Stimulated activated memory B cell treated with anti-CD40 and anti-IgM and Interleukin-4, amounts not matched to agents 10 μg/mL and 1 μg/mL and 100 μg/mL, for 72 hours (primary cell): Measurements from ENCODE around the gene SH3PXD2A.
"Not testable (repeated sequence)": the region's sequence is repeated elsewhere in the genome, so short reads cannot be mapped to it uniquely, and the experiment has no call there.

ENCODE experiments used
- ATAC-seq: fragments of 150-1000 bp; cut with Tn5 transposase; 2 replicates; pipeline ENCODE4 v1.10.0; 2021
- H3K27ac Mint-ChIP-seq: one replicate; pipeline ENCODE4 v1.8.0; 2022; ENCODE audit warnings: mild to moderate bottlenecking, mixed read lengths
- H3K27me3 Mint-ChIP-seq: one replicate; pipeline ENCODE4 v1.8.0; 2022; ENCODE audit warnings: mixed read lengths
- H3K36me3 Mint-ChIP-seq: one replicate; pipeline ENCODE4 v1.8.0; 2022; ENCODE audit warnings: mixed read lengths
- H3K4me1 Mint-ChIP-seq: one replicate; pipeline ENCODE4 v1.8.0; 2022; ENCODE audit warnings: mixed read lengths
- H3K4me3 Mint-ChIP-seq: one replicate; pipeline ENCODE4 v1.8.0; 2022; ENCODE audit warnings: mild to moderate bottlenecking, moderate library complexity, mixed read lengths
- H3K9me3 Mint-ChIP-seq: one replicate; pipeline ENCODE4 v1.8.0; 2022; ENCODE audit warnings: mixed read lengths

Gene SH3PXD2A

DNA sequence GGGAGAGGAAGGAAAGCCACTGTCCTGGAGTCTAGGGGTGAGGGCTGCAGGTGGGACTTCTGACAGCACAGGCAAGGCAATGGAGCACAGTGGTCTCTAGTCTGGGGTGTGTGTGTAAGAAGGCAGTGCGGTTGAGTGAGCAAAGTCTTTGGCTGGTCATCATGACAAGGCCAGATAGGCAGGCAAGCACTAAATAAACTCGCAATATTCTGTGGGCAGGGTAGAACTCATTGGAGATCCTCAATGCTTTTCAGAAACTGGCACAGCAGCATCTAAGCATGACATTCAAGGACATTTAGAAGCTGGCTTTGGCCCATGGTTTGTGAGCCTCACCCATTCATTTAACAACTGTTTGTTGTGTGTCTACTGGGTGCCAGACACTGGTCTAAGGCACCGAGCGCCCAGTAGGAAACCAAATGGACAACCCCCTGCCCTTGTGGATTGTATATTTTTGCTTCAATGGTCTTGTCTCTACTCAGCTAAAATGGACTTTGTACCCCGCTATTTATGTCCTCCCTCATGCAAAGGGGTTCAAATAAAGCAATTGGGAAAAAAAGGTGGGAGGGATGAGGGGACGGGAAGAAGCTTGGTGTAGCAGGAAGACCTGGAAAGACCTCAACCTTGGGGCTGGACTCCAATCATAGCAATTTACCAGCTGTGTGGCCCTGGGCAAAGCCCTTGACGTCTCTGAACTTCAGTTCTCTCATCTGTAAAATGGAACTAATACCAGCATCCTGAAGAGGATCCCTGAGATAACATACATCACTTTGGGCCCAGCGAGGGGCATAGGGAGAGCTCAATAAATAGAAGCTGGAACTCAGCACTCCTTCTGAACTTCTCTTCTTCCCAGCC lies 245.9 kb downstream of the SH3PXD2A start:
- Mint-ChIP-seq H3K36me3 (peaks cover 28% of the 10 kb centered on the region), H3K27ac (no peak overlapping the region), H3K4me3 (no peak overlapping the region), H3K4me1 (no peaks in the 10 kb centered on the region), H3K9me3 (no peaks in the 10 kb centered on the region), H3K27me3 (no peaks in the 10 kb centered on the region)
- ATAC-seq, result no peak

DNA sequence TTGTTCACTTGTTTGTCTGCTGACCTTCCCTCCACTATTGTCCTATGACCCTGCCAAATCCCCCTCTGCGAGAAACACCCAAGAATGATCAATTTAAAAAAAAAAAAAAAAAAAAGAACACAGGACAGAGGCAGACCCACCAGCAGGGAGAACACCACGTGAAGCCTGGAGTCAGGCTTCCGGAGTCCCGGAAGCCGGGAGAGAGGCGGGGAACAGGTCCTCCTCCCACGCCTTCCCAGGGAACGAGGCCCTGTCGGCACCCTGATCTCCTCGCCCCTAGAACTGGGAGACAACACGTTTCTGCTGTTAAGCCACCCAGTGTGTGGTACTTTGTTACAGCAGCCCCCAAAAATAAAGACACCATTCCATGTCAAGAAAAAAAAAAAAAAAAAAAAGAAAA lies 247.3 kb downstream of the SH3PXD2A start:
- H3K4me1 Mint-ChIP-seq, H3K27me3 Mint-ChIP-seq, H3K9me3 Mint-ChIP-seq, H3K4me3 Mint-ChIP-seq, H3K27ac Mint-ChIP-seq, ATAC-seq: not testable (repeated sequence)
- H3K36me3 Mint-ChIP-seq, result peaks cover 26% of the 10 kb centered on the region

DNA sequence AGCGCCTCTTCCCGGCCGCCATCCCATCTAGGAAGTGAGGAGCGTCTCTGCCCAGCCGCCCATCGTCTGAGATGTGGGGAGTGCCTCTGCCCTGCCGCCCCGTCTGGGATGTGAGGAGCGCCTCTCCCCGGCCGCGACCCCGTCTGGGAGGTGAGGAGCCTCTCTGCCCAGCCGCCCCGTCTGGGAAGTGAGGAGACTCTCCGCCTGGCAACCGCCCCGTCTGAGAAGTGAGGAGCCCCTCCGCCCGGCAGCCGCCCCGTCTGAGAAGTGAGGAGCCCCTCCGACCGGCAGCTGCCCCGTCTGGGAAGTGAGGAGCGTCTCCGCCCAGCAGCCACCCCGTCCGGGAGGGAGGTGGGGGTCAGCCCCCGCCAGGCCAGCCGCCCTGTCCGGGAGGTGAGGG lies 248.3 kb downstream of the SH3PXD2A start:
- H3K4me1 Mint-ChIP-seq, H3K4me3 Mint-ChIP-seq, H3K27me3 Mint-ChIP-seq, H3K9me3 Mint-ChIP-seq, H3K27ac Mint-ChIP-seq, ATAC-seq: not testable (repeated sequence)
- H3K36me3 Mint-ChIP-seq, result peaks cover 34% of the 10 kb centered on the region

DNA sequence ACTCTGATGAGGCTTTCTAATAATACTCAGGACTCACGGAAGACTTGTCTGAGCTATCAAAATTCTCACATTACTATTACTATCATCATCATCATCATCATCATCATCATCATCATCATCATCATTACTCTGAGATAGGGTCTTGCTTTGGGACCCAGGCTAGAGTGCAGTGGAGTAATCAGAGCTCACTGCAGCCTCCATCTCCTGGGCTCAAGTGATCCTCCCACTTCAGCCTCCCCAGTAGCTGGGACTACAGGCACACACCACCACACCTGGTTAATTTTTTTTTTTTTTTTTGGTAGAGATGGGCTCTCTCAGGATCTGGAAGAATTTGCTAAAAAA lies 249.3 kb downstream of the SH3PXD2A start:
- not testable (repeated sequence) for H3K27me3 Mint-ChIP-seq, H3K9me3 Mint-ChIP-seq, ATAC-seq, H3K27ac Mint-ChIP-seq, H3K4me1 Mint-ChIP-seq, H3K4me3 Mint-ChIP-seq
- H3K36me3 Mint-ChIP-seq, result peaks cover 42% of the 10 kb centered on the region

DNA sequence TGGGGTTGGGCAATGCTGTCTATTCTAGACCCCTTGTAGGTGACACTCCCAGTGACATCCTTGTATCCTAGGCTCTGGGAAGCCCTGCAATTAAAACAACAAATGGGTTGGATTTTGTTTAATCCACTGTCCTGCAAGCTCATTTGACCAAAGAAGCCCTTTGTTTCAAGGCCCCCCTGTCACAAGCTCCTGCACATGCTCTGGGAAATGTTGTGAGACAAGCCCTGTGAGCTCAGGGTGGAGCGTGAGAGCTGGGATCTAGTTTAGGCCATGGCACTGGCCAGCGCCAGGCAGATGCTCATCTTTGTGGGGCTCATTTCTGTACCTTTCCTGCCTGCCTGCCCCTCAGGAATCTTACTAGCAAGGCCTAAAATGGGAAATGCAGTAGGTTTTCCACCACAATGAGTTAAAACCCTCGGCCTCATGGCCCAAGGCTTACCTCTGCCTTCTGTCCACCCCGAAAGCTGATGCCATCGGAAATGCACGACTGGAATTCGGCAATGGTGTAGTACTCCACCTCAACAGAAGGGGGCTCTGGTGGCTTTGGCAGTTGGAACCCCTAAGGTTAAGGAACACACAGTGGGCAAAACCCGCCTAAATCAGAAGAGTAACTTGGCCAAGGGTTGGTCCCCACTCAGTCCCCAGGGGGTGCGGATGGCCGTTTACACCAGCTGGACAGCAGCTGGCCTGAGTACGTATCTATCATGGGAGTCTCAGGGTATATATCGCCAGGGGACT lies 249.8 kb downstream of the SH3PXD2A start:
- Mint-ChIP-seq H3K4me3 (no peak overlapping the region), H3K36me3 (peaks cover 47% of the 10 kb centered on the region), H3K9me3 (no peaks in the 10 kb centered on the region), H3K27me3 (no peaks in the 10 kb centered on the region), H3K4me1 (no peaks in the 10 kb centered on the region), H3K27ac (no peak overlapping the region)
- no peak for ATAC-seq

DNA sequence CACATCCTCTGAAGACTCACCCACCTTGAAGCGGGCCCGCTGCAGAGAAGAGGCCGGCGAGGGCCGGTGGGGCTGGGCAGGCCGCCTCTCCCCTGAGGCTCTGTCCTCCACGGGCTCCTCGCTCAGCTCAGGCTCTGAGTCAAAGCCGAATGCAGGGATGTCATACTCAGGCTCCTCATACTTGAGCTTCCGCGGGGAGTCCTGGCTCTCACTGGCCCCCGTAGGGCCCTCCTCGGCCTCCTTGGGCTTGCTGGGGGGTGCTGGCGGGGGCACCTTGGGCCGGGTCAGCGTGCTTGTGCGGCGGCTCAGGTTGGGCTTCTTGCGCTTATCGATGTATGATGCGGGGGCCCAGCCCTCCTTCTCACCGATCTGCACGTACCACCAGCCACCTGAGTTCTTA lies 252.0 kb downstream of the SH3PXD2A start:
- Mint-ChIP-seq H3K4me1 (no peaks in the 10 kb centered on the region), H3K27me3 (no peaks in the 10 kb centered on the region), H3K9me3 (no peaks in the 10 kb centered on the region), H3K4me3 (no peak overlapping the region), H3K36me3 (peaks cover 47% of the 10 kb centered on the region), H3K27ac (no peak overlapping the region)
- ATAC-seq, result peak; percentile 36

DNA sequence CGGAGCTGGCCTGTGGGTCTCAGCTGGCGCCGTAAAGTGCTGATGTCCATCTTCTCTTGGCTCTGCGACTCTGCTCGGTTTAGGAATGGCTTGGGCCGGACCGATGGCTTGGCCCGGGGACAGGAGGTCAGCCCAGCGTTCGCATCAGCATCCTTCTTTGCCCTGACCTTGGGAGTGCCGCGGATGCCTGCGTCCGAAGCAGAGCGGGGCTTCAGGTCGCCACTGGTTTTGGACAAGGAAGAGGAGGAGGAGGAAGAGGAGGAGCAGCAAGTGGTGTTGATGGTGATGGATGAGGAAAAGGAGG lies 252.6 kb downstream of the SH3PXD2A start:
- Mint-ChIP-seq H3K36me3 (peaks cover 42% of the 10 kb centered on the region), H3K27ac (no peak overlapping the region), H3K9me3 (no peaks in the 10 kb centered on the region), H3K27me3 (no peaks in the 10 kb centered on the region), H3K4me3 (no peak overlapping the region), H3K4me1 (no peaks in the 10 kb centered on the region)
- ATAC-seq, result no peak

DNA sequence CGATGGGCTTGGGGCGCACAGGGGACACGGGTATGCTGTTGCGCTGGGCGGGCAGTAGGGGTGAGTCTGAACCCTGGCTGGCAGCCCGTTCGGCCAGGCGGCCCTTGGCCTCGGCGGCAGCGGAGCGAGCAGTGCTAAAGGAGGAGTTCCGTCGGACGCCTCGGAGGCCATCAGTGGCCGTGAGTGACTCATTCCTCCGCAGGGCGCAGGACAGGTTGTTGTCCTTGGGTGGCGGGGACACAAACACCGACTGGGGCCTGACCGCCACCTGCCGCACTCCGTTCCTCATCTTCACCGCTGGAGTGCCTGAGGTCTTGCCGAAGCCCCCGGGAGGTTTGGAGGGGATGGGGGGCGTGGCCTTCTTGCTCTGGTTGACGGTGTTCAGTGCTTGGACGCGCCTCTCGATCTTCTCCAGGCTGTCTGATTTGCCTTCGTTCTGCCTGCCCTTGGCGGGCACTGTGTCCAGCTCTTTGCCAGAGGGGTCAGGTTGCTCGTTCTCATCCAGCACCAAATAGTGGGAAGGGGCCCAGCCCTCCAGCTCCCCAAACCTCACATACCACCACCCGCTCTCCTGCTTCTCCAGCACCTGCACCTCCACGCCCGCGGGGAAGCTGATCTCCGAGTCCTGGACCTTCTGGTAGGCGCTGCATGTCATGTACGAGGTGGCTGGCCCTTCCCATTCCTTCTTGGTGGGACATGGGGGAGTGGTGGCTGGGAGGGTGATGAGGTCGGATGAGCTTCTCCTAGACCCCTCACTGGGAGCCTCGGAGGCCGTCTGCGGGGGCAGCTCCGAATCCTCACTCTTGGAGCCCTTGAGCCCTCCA lies 253.1 kb downstream of the SH3PXD2A start:
- Mint-ChIP-seq H3K27me3 (no peaks in the 10 kb centered on the region), H3K36me3 (peaks cover 42% of the 10 kb centered on the region), H3K9me3 (no peaks in the 10 kb centered on the region), H3K4me1 (no peaks in the 10 kb centered on the region), H3K4me3 (no peak overlapping the region), H3K27ac (no peak overlapping the region)
- no peak for ATAC-seq

DNA sequence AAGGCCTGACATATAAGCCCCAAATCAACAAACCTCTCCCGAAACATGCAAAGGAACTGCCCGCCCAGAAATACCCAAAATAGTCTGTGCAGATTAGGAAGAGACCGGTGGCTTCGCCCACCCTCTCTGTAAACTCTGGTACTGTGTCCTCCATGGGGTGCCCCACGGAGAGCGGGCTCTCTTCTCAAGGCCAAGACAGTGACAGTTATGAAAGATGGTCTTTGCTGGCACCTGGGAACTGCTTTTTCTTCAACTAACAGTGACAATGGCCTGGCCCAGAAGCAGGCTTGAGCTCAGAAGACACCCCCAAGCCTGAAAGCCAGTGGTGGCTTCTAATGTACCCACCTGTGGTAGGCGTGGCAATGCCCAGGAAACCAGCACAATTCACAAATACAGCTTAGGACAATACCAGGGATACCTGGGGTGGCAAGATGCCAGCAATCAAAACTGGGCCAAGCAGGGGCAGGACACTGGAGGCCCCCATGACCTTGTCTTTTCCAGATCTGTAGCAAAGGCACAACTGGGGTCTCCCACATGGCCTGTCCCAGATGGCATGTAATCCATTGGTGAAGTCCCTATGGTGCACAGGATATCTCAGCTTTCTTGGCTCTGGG lies 254.3 kb downstream of the SH3PXD2A start:
- ATAC-seq, result no peak
- no peak overlapping the region for H3K27ac Mint-ChIP-seq
- no peak overlapping the region for H3K4me3 Mint-ChIP-seq
- H3K36me3 Mint-ChIP-seq, result peaks cover 36% of the 10 kb centered on the region
- H3K9me3 Mint-ChIP-seq, result no peaks in the 10 kb centered on the region
- H3K27me3 Mint-ChIP-seq, result no peaks in the 10 kb centered on the region
- H3K4me1 Mint-ChIP-seq, result no peaks in the 10 kb centered on the region

DNA sequence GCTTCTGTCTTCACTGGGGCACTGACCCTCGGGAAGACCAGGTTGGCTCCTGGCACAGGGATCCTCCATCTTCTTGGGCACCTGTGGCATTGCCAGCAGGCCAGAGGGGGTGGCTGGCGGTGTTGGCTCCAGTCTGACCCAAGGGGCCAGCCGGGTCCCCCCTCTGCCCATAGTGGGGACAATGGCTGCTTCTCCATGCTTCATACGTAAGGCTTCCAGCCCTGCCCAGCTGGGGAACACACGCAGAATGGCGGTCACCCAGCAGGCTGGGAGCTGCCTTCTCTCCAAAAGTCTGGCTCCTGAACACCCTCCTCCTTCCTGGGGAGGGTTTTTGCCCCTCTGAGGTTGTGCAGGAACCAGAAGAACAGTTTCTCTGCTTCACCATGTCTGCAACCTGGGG lies 255.1 kb downstream of the SH3PXD2A start:
- H3K4me3 Mint-ChIP-seq, result no peak overlapping the region
- ATAC-seq, result no peak
- peaks cover 32% of the 10 kb centered on the region for H3K36me3 Mint-ChIP-seq
- H3K27ac Mint-ChIP-seq, result no peak overlapping the region
- H3K4me1 Mint-ChIP-seq, result no peaks in the 10 kb centered on the region
- no peaks in the 10 kb centered on the region for H3K9me3 Mint-ChIP-seq
- H3K27me3 Mint-ChIP-seq, result no peaks in the 10 kb centered on the region

DNA sequence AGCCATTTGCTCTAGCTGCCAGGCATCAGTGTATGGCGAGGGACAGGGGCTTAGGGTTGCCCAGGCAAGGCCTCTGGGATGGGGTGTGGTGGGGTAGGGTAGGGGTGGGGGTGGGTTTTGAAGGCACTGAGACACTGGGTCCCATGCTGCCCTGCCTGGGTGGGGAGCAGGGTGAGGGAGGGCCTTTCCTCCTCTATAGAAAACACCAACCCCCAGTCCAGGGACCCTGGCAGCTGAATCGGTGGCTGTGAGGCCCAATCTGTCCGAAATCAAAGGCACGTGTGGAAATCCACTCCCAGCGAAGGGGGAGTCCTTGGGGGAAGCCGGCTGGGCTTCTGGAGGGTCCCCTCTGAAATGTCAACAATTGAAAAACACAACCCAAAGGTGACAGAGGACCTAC lies 255.5 kb downstream of the SH3PXD2A start:
- H3K27me3 Mint-ChIP-seq, result no peaks in the 10 kb centered on the region
- ATAC-seq, result no peak
- no peaks in the 10 kb centered on the region for H3K4me1 Mint-ChIP-seq
- H3K9me3 Mint-ChIP-seq, result no peaks in the 10 kb centered on the region
- no peak overlapping the region for H3K27ac Mint-ChIP-seq
- H3K36me3 Mint-ChIP-seq, result peaks cover 32% of the 10 kb centered on the region
- H3K4me3 Mint-ChIP-seq, result no peak overlapping the region

DNA sequence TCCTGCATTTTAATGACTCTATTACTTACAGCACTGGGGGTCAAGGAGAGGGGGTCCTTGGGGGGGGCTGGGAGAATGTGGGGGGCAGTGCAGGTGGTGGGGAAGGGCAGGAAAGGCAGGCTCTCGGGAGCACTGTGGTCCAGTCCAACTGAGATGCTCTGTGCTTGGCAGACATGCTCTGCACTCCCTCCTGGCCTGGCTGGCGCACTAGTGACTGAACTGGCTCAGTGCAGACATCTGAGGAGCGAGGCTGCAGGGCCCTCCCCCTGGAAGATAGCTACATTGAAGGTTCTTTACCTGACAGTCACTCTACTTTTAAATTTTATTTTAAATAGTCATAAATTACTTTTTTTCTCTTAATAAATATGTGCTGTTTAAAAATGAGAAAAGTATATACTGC lies 256.2 kb downstream of the SH3PXD2A start:
- no peak overlapping the region for H3K4me3 Mint-ChIP-seq
- H3K4me1 Mint-ChIP-seq, result no peaks in the 10 kb centered on the region
- peaks cover 32% of the 10 kb centered on the region for H3K36me3 Mint-ChIP-seq
- H3K27ac Mint-ChIP-seq, result no peak overlapping the region
- H3K9me3 Mint-ChIP-seq, result no peaks in the 10 kb centered on the region
- ATAC-seq, result no peak
- no peaks in the 10 kb centered on the region for H3K27me3 Mint-ChIP-seq

DNA sequence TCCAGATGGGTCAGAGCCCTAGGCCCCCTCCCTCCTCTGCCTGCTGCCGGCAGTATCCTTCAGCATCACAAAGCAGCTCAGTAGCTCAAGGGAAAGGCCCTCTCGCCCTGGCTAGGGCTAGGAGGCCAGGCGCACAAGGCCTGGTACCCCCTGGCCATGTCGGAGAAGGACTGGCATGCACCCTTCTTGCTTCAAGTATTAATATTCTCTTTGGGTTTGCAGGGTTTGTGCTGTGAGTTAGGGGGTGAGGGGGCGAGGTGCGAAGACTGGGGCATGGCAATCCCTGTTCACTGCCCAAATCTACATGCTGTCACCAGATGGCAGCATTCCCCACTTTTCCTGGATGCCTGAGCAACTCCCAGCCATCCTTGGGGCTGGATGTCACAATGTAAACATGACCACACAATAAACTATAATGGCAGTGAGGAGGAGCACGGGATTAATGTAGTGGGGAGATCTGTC lies 256.7 kb downstream of the SH3PXD2A start:
- Mint-ChIP-seq H3K9me3 (no peaks in the 10 kb centered on the region), H3K27ac (no peak overlapping the region), H3K36me3 (peaks cover 27% of the 10 kb centered on the region), H3K4me3 (no peak overlapping the region), H3K4me1 (no peaks in the 10 kb centered on the region), H3K27me3 (no peaks in the 10 kb centered on the region)
- ATAC-seq, result no peak

DNA sequence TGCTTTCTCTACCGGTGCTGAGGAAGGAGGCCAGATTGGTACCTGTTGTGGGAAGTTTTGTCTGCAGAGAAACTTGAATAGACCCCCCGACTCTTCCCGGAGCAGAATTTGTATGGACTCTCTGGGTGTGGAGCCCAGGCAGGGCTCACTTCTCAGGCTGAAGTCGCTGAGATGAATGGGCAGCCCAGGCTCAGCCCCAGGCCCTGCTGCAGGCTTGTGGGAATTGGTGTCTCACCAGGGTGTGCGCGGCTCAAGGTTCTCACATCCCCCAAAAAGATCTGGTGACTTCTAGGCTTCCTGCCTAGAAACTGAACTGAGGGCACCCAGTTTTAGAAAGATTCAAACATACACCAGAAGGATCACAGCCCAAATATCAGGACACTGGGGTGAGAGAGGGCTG lies 258.4 kb downstream of the SH3PXD2A start:
- no peak for ATAC-seq
- no peak overlapping the region for H3K27ac Mint-ChIP-seq
- H3K36me3 Mint-ChIP-seq, result peaks cover 13% of the 10 kb centered on the region
- no peaks in the 10 kb centered on the region for H3K4me1 Mint-ChIP-seq
- no peak overlapping the region for H3K4me3 Mint-ChIP-seq
- H3K9me3 Mint-ChIP-seq, result no peaks in the 10 kb centered on the region
- no peaks in the 10 kb centered on the region for H3K27me3 Mint-ChIP-seq
